GM23338 (cell line): Measurements from ENCODE around the gene FILIP1L. TPM values are rescaled to one million over a fixed set of nuclear protein-coding genes. Genes with fewer than 3 reads are reported as not detected.

ENCODE experiments used
- ATAC-seq: fragments of 200-7000 bp; cut with Tn5 transposase; 3 replicates; pipeline ENCODE4 v1.9.1; 2020
- DNase-seq: peaks from one replicate; pipeline ENCODE4 v3.0.0-alpha.2; 2015; ENCODE audit warnings: low spot score
- H2AFZ ChIP-seq: fragments of 200-600 bp; sonication (generic); 2 replicates; pipeline ENCODE4 v1.8.0; 2016; ENCODE audit warnings: antibody characterized with exemption, mild to moderate bottlenecking, moderate library complexity
- H3F3A ChIP-seq: fragments of 200-600 bp; sonication (generic); replicated peaks from 2 replicates; pipeline ENCODE4 v1.8.0; 2017; ENCODE audit warnings: antibody characterized with exemption, mixed run types, low read depth
- H3K27ac ChIP-seq: fragments of 200-600 bp; sonication (generic); 2 replicates; pipeline ENCODE4 v1.6.1; 2016; ENCODE audit warnings: low read depth
- H3K27me3 ChIP-seq: fragments of 200-600 bp; sonication (generic); 2 replicates; pipeline ENCODE4 v1.8.0; 2016; ENCODE audit warnings: mild to moderate bottlenecking, mixed run types, moderate library complexity; ENCODE audit not compliant: insufficient read depth
- H3K36me3 ChIP-seq: fragments of 200-600 bp; sonication (generic); 2 replicates; pipeline ENCODE4 v1.8.0; 2016; ENCODE audit warnings: mild to moderate bottlenecking; ENCODE audit not compliant: insufficient read depth
- H3K4me1 ChIP-seq: fragments of 200-600 bp; sonication (generic); 2 replicates; pipeline ENCODE4 v1.8.0; 2016; ENCODE audit warnings: mild to moderate bottlenecking, moderate library complexity; ENCODE audit not compliant: insufficient read depth
- H3K4me2 ChIP-seq: fragments of 200-600 bp; sonication (generic); 2 replicates; pipeline ENCODE4 v1.7.1; 2017; ENCODE audit warnings: mixed run types
- H3K4me3 ChIP-seq: fragments of 200-600 bp; sonication (generic); 2 replicates; pipeline ENCODE4 v1.6.1; 2016; ENCODE audit warnings: mixed run types
- H3K79me2 ChIP-seq: fragments of 200-600 bp; sonication (generic); replicated peaks from 2 replicates; pipeline ENCODE4 v1.8.0; 2017; ENCODE audit warnings: mild to moderate bottlenecking; ENCODE audit not compliant: insufficient read depth
- H3K9me2 ChIP-seq: fragments of 200-600 bp; sonication (generic); 2 replicates; pipeline ENCODE4 v1.8.0; 2017; ENCODE audit not compliant: insufficient read depth
- H4K20me1 ChIP-seq: fragments of 200-600 bp; sonication (generic); replicated peaks from 2 replicates; pipeline ENCODE4 v1.8.0; 2017; ENCODE audit warnings: mild to moderate bottlenecking; ENCODE audit not compliant: insufficient read depth
- H3K27ac Mint-ChIP-seq: 2 replicates; pipeline ENCODE4 v1.8.0; 2020; ENCODE audit warnings: inconsistent platforms, mild to moderate bottlenecking, moderate library complexity, mixed read lengths
- H3K27me3 Mint-ChIP-seq: 3 replicates; pipeline ENCODE4 v1.8.0; 2022; ENCODE audit warnings: low read depth, mild to moderate bottlenecking, moderate library complexity, mixed read lengths, inconsistent platforms; ENCODE audit not compliant: insufficient read depth, poor library complexity
- H3K36me3 Mint-ChIP-seq: 3 replicates; pipeline ENCODE4 v1.8.0; 2021; ENCODE audit warnings: low read depth, mild to moderate bottlenecking, inconsistent platforms, moderate library complexity, mixed read lengths
- H3K4me1 Mint-ChIP-seq: 3 replicates; pipeline ENCODE4 v1.8.0; 2020; ENCODE audit warnings: mild to moderate bottlenecking, inconsistent platforms, mixed read lengths
- H3K4me3 Mint-ChIP-seq: 3 replicates; pipeline ENCODE4 v1.8.0; 2021; ENCODE audit warnings: moderate library complexity, mild to moderate bottlenecking, inconsistent platforms, mixed read lengths
- H3K9me3 Mint-ChIP-seq: 3 replicates; pipeline ENCODE4 v1.8.0; 2020; ENCODE audit warnings: moderate library complexity, mild to moderate bottlenecking, inconsistent platforms, mixed read lengths
- CREB1 ChIP-seq: fragments of 250-450 bp; sonication (Bioruptor Pico); IDR thresholded peaks from 2 replicates; pipeline ENCODE4 v1.5.0; 2020; ENCODE audit warnings: low read depth, mild to moderate bottlenecking, moderate library complexity
- CTCF ChIP-seq, 2 experiments: fragments of 200-600 bp in 1 of 2; sonication (generic) in 1 of 2; conservative IDR thresholded peaks; 2 replicates each; pipeline versions ENCODE4 v1.5.1 to v1.6.1; 2016 to 2017; ENCODE audit warnings: antibody characterized with exemption in 2 of 2, low read depth in 2 of 2, mild to moderate bottlenecking in 2 of 2, moderate library complexity in 1 of 2
- ETS1 ChIP-seq: IDR thresholded peaks from 2 replicates; pipeline ENCODE4 v1.6.1; 2016; ENCODE audit warnings: antibody characterized with exemption
- EZH2 ChIP-seq: fragments of 200-600 bp; sonication (generic); IDR thresholded peaks from one replicate; pipeline ENCODE4 v1.8.0; 2017; ENCODE audit warnings: antibody characterized with exemption, mild to moderate bottlenecking, low read depth; ENCODE audit not compliant: unreplicated experiment
- JUNB ChIP-seq: IDR thresholded peaks from one replicate; pipeline ENCODE4 v1.6.1; 2016; ENCODE audit warnings: antibody characterized with exemption; ENCODE audit not compliant: unreplicated experiment
- NANOG ChIP-seq: IDR thresholded peaks from 2 replicates; pipeline ENCODE4 v1.6.1; 2016; ENCODE audit warnings: antibody characterized with exemption, borderline replicate concordance
- REST ChIP-seq: IDR thresholded peaks from one replicate; pipeline ENCODE4 v1.6.1; 2018; ENCODE audit warnings: antibody characterized with exemption; ENCODE audit not compliant: unreplicated experiment
- ZNF114 ChIP-seq: fragments of 250-450 bp; sonication (Bioruptor Pico); IDR thresholded peaks from 2 replicates; pipeline ENCODE4 v1.5.0; 2020; ENCODE audit warnings: mild to moderate bottlenecking, moderate library complexity
- ZNF331 ChIP-seq: fragments of 250-450 bp; sonication (Bioruptor Pico); IDR thresholded peaks from 2 replicates; pipeline ENCODE4 v1.5.0; 2020; ENCODE audit warnings: low read depth, mild to moderate bottlenecking, moderate library complexity
- polyA plus RNA-seq: library from polyadenylated mRNA; unstranded; fragments of >200 nt; fragmentation: Nextera tagmentation; extraction: Ambion mirVana; gene quantifications from 2 replicates; pipeline ENCODE4 v1.2.1, GENCODE V29; 2016
- total RNA-seq: library from RNA; depleted of rRNA; stranded (reverse); fragments of >200 nt; shearing (Covaris generic); gene quantifications from 2 replicates; pipeline ENCODE4 v1.2.3, GENCODE V29; 2014

Gene FILIP1L
- total and polyA plus RNA-seq, 2 experiments from 2014 or later = 1.6 TPM; not detected in 1

- Histone ChIP-seq H3K79me2 (peaks cover 21% of the 10 kb centered on the region; the same call in 1 of the 2 replicates), H3K4me2 (no peak overlapping the region), H3K4me3 (no peak overlapping the region), H2AFZ (no peak overlapping the region), H3K27ac (no peak overlapping the region), H3K9me2 (no peaks in the 10 kb centered on the region), H4K20me1 (peaks cover 29% of the 10 kb centered on the region), H3F3A (no peaks in the 10 kb centered on the region), H3K27me3 (no peaks in the 10 kb centered on the region), H3K36me3 (no peaks in the 10 kb centered on the region), H3K4me1 (peaks cover 9% of the 10 kb centered on the region)
- ATAC-seq (no peak), DNase-seq (no peak)
- Mint-ChIP-seq H3K27ac (no peak overlapping the region), H3K9me3 (no peaks in the 10 kb centered on the region), H3K4me1 (peaks cover 15% of the 10 kb centered on the region), H3K36me3 (peaks cover 8% of the 10 kb centered on the region; the same call in 2 of the 3 replicates), H3K4me3 (no peak overlapping the region), H3K27me3 (peaks cover 3% of the 10 kb centered on the region)
- no peak for TF ChIP-seq ZNF114 (CRISPR knock-in tag)
- no peak for TF ChIP-seq ZNF331 (CRISPR knock-in tag)
- no peak for TF ChIP-seq JUNB
- no peak for TF ChIP-seq ETS1
- TF ChIP-seq CREB1 (CRISPR knock-in tag) = no peak
- TF ChIP-seq NANOG = no peak
- no peak for TF ChIP-seq CTCF (conservative IDR thresholded peaks at IDR 0.05; ENCODE audit: low read depth in 2 of 2)
- TF ChIP-seq REST = no peak
- no peak for TF ChIP-seq EZH2
These were observed 254.5 kb downstream of the FILIP1L start for GRCh38 chr3:99859825-99860224.

- Histone ChIP-seq H2AFZ (no peak overlapping the region), H3K4me3 (no peak overlapping the region), H3K27me3 (no peaks in the 10 kb centered on the region), H3K9me2 (no peaks in the 10 kb centered on the region), H3K79me2 (peaks cover 26% of the 10 kb centered on the region; the same call in 1 of the 2 replicates), H3F3A (no peaks in the 10 kb centered on the region), H3K4me1 (peaks cover 23% of the 10 kb centered on the region), H4K20me1 (peaks cover 25% of the 10 kb centered on the region), H3K27ac (no peak overlapping the region), H3K4me2 (no peak overlapping the region), H3K36me3 (no peaks in the 10 kb centered on the region)
- ATAC-seq (no peak), DNase-seq (no peak)
- Mint-ChIP-seq H3K9me3 (no peaks in the 10 kb centered on the region), H3K27me3 (peaks cover 3% of the 10 kb centered on the region), H3K27ac (no peak overlapping the region), H3K4me1 (peaks cover 28% of the 10 kb centered on the region), H3K4me3 (no peak overlapping the region), H3K36me3 (peaks cover 8% of the 10 kb centered on the region; the same call in 2 of the 3 replicates)
- TF ChIP-seq ZNF114 (CRISPR knock-in tag) = no peak
- TF ChIP-seq JUNB = no peak
- TF ChIP-seq ETS1 = no peak
- TF ChIP-seq CTCF (conservative IDR thresholded peaks at IDR 0.05; ENCODE audit: low read depth in 2 of 2) = no peak
- TF ChIP-seq ZNF331 (CRISPR knock-in tag) = no peak
These were observed 255.8 kb downstream of the FILIP1L start for GRCh38 chr3:99858469-99858868.
